Adrenal gland (tissue), 5 donors: ENCODE measurements around the gene RPAP3.

ENCODE experiments used
- CTCF ChIP-seq, 6 experiments: fragments of 450-650 bp in 4 of 6; fragments of 200-600 bp in 2 of 6; sonication (generic) in 1 of 6; IDR thresholded peaks; 1 replicate in 5 of 6; 2 replicates in 1 of 6; pipeline versions ENCODE4 v1.5.1 to v1.8.0; 2016 to 2021; ENCODE audit warnings: antibody characterized with exemption in 6 of 6, mild to moderate bottlenecking in 2 of 6, moderate library complexity in 1 of 6
- POLR2A ChIP-seq, 2 donors: fragments of 450-650 bp; IDR thresholded peaks; one replicate each; pipeline ENCODE4 v1.6.1; 2017; ENCODE audit warnings: antibody characterized with exemption in 2 of 2, mild to moderate bottlenecking in 2 of 2, moderate library complexity in 1 of 2
- donor health status: DM: no; HTN: no; CAD: no.

- TF ChIP-seq CTCF (IDR thresholded peaks at IDR 0.05) (no peak), POLR2A (IDR thresholded peaks at IDR 0.05) (no peak)
Measured at GRCh38 chr12:47698631-47699030, 7.2 kb downstream of the RPAP3 start.
